Astrocyte (in vitro differentiated cells and primary cell): ENCODE data around the gene BANP.

Source experiments
- EZH2 ChIP-seq: IDR thresholded peaks from 2 replicates; pipeline ENCODE4 v1.6.1; 2012; ENCODE audit warnings: mild to moderate bottlenecking, low read length, inconsistent platforms; ENCODE audit not compliant: insufficient read depth
- TF ChIP-seq, protein P1 (sequence below): IDR thresholded peaks from 2 replicates; pipeline ENCODE4 v1.5.1; 2011; ENCODE audit warnings: low read depth, mild to moderate bottlenecking, inconsistent platforms, low read length, moderate library complexity; ENCODE audit not compliant: insufficient read depth

GRCh38 chr16:87960296-87960695 is 9.1 kb downstream of the BANP start:
- TF ChIP-seq, protein P1, sequence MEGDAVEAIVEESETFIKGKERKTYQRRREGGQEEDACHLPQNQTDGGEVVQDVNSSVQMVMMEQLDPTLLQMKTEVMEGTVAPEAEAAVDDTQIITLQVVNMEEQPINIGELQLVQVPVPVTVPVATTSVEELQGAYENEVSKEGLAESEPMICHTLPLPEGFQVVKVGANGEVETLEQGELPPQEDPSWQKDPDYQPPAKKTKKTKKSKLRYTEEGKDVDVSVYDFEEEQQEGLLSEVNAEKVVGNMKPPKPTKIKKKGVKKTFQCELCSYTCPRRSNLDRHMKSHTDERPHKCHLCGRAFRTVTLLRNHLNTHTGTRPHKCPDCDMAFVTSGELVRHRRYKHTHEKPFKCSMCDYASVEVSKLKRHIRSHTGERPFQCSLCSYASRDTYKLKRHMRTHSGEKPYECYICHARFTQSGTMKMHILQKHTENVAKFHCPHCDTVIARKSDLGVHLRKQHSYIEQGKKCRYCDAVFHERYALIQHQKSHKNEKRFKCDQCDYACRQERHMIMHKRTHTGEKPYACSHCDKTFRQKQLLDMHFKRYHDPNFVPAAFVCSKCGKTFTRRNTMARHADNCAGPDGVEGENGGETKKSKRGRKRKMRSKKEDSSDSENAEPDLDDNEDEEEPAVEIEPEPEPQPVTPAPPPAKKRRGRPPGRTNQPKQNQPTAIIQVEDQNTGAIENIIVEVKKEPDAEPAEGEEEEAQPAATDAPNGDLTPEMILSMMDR, result no peak
- TF ChIP-seq EZH2, result no peak
